ENCODE results near the gene TRIM31.

Gene TRIM31, protein sequence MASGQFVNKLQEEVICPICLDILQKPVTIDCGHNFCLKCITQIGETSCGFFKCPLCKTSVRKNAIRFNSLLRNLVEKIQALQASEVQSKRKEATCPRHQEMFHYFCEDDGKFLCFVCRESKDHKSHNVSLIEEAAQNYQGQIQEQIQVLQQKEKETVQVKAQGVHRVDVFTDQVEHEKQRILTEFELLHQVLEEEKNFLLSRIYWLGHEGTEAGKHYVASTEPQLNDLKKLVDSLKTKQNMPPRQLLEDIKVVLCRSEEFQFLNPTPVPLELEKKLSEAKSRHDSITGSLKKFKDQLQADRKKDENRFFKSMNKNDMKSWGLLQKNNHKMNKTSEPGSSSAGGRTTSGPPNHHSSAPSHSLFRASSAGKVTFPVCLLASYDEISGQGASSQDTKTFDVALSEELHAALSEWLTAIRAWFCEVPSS

DNA sequence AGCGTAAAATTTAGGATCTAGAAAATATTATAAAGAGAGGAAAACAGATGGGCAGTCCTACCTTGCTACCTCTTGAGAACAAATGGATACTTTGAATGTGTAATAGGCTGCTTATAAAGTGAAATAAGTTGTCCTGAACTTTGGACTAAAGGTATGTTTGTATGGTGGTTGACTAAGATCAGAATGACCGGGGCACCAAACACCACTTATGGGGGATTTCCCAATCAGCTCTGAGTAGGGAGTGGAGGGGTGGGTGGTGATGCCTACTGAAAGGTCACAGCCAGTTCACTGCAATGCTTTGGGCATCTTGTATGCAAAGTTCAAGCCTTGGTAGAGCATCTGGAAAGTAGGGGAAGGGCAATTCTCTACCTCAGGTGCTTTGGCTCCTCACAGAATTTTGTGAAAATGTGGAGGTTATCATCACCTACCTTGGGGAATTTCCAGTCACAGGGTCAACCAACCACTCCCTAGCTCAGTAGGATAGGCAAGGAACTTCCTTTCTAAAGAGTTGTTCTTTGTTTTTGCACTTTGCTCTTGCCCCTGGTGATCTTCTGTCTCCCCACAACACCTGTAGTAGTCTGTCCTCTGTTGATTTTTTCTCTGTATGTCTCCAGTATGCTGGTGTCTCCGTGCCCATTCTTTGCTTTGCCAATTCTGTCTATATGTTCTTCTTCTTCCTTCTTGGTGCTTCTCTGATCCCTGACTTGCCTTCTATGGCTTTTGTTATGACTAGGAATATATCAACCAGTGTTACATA is at the start of gene TRIM31:
TRIM31 (minus strand) TSS at position 88 of the 757 bp plus-strand sequence. CDS start 285 bp downstream, outside the sequence.
- no peak within 1 kb of the TSS for H3K27ac Mint-ChIP-seq
- H3K4me3 Mint-ChIP-seq, result no peak within 1 kb of the TSS
- DNase-seq (ENCODE audit: low spot score in 2 of 2) (no peak), ATAC-seq (peak; percentile 90)
- no peaks in the 10 kb centered on the region for H3K9me3 Mint-ChIP-seq
- H3K4me1 Mint-ChIP-seq, result peaks cover 19% of the 10 kb centered on the region
- H3K36me3 Mint-ChIP-seq, result no peaks in the 10 kb centered on the region

DNA sequence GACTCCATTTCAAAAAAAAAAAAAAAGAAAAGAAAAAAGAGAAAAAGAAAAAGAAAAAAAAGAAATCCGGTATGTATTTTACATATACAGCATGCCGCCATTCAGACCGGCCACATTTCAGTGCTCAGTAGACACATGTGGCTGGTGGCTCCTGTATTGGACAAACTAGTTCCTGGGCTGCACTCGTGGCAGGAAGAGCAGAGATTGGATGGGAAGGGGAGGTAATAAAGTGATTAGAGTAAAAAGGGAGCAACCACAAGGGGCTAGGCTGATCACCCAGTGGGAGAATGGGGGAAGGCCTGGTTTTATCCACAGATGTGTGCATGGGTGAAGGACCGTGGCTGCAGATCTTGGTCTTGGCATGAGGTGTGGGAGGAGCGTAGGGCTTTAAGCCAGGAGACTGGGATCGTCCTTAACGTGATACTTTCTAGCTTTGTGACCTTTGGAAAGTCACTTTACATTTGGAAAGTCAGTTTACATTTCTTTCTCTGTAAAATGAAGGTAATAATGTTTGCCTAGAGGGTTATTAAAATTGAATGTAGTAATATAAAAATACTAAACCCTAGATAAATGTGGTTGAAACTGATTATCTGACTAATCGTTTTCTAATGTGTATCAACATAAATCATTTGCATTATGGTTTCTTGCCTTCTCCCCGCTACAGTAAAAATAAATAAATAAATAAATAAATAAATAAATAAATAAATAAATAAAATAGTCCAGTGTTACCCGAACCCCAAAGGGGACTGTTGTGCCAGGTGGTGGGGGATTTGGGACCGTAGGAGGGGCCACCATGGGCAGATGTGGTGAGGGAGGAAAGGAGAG is 49.6 kb upstream of the TRIM31 start:
- peaks cover 23% of the 10 kb centered on the region for H3K4me1 Mint-ChIP-seq
- no peak overlapping the region for H3K4me3 Mint-ChIP-seq
- ATAC-seq (no peak), DNase-seq (ENCODE audit: low spot score in 2 of 2) (peak in 1 of 2 donors; percentile 41)
- H3K36me3 Mint-ChIP-seq, result no peaks in the 10 kb centered on the region
- no peak overlapping the region for H3K27ac Mint-ChIP-seq
- no peaks in the 10 kb centered on the region for H3K9me3 Mint-ChIP-seq

DNA sequence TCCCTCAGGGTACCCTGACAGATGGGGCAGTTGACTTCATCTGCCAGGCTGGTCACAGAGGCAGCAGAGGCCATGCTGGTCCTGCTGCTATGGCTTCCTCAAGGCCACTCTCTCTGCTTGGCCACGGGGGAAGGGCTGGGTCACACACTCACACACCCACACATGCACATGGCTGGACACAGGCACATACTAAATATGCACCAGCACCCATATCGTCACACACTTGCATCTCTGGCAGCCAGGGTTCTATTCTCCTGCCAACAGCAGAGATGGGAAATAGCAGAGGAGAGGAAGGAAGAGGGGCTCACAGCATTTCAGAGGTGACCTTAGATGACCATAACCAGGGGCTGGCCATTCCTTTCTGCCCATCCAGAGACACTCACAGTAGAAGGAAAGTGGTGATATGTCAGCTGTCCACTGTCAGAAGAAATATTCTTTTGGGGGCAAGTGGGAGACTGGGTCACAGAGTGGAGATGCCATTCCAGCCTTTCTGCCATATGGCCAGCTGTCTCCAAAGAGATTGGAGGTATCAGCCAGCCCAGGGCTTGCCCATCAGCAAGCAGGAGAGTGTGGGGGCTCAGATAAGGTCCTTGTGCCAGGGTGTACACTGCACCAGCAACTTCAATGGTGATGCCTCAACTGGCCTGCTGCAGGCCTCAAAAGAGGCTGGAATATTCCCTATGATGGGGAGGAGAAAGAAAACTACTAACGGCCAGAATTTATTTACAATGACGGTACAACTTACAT is 48.1 kb upstream of the TRIM31 start, which contains the start of gene TRIM10:
TRIM10 (minus strand) TSS at position 427 of the 747 bp plus-strand sequence; CDS start at position 74, 353 bp downstream.
- H3K4me3 Mint-ChIP-seq, result no peak within 1 kb of the TSS
- ATAC-seq (no peak), DNase-seq (ENCODE audit: low spot score in 2 of 2) (peak in 1 of 2 donors; percentile 36)
- no peak within 1 kb of the TSS for H3K27ac Mint-ChIP-seq
- peaks cover 23% of the 10 kb centered on the region for H3K4me1 Mint-ChIP-seq
- no peaks in the 10 kb centered on the region for H3K9me3 Mint-ChIP-seq
- H3K36me3 Mint-ChIP-seq, result no peaks in the 10 kb centered on the region

DNA sequence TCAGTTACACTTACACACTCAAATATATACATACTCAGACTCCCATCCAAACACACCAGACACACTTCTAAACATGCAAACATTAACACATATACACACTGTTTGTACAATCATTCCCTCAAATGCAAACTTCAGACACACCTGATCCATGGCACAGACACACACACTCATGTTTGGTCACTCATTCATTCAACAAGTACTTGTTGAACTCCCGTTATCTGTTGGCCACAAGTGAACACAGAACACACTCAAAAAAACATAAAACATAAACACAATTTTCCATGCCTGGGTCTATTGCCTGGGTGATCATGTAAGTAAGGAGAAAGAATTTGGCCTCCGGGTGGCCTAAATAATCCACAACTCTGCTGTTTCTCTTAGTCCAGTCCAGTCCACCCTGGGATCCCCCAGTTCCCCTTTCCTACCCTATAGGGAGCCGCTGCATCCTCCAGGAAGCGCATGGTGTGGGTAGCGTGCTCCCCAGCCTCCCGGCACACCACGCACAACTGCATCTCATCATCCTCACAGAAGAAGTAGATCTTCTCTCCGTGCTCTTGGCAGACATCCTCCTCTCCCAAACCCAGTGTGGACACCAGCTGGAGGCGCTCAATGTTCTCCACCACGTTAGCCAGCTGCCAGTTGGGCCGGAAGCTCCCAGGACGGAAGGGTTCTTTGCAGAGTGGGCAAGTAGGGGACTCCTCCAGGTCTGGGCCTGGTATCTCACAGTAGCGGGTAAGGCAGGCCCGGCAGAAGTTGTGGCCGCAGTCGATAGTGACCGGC is 47.3 kb upstream of the TRIM31 start:
- DNase-seq (ENCODE audit: low spot score in 2 of 2) (peak in 1 of 2 donors; percentile 35), ATAC-seq (no peak)
- Mint-ChIP-seq H3K36me3 (no peaks in the 10 kb centered on the region), H3K27ac (no peak overlapping the region), H3K4me3 (no peak overlapping the region), H3K9me3 (no peaks in the 10 kb centered on the region), H3K4me1 (peaks cover 23% of the 10 kb centered on the region)

DNA sequence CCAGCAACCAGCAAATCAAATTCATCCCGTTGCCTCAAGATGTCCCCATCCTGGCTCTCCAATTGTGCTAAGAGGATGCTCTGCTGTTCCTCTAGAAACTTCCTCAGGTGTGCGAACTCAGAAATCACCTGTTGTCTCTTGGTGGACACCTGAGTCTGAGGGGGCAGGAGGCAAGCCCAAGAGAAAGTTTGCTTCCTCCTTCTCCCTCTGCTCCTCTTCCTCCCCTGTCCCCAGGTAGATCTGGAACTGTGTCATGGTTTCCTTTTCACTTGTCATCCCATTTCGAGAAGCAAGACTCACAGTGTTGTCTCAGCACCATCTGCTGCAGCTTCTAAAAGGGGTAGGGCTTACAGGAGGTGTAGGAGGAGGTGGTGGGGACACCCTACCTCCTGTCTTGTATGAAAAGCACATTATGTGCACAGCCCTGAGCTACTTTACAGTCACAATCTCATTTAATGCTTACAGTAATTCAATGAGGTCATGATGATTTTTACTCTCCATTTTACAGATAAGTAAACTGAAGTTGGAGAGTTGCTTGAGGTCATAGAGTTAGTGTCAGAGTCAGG is 45.7 kb upstream of the TRIM31 start:
- Mint-ChIP-seq H3K4me1 (peaks cover 23% of the 10 kb centered on the region), H3K36me3 (no peaks in the 10 kb centered on the region), H3K9me3 (no peaks in the 10 kb centered on the region), H3K27ac (no peak overlapping the region), H3K4me3 (no peak overlapping the region)
- peak; percentile 87 for ATAC-seq
- DNase-seq (ENCODE audit: low spot score in 2 of 2), result peak in 1 of 2 donors; percentile 48

DNA sequence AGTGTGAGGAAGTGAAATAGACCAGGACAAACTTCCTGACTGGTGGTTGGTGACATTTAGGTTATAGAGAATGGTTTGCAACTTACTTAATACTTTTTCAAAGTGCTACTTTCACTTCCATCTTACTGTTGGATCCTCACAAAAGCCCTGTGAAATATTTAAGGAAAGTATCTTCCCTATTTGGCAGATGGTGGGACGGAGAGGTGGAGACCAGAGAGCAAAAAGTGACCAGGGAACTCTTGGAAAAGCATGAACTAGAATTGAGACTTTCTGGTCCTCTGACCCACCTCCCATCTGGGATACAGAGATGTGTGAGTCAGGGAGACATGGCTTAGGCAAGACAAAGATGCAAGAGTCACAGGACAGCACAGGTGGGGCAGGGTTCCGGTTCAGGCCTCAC is 45.1 kb upstream of the TRIM31 start:
- no peaks in the 10 kb centered on the region for H3K9me3 Mint-ChIP-seq
- no peak for ATAC-seq
- peak in 1 of 2 donors; percentile 3 for DNase-seq (ENCODE audit: low spot score in 2 of 2)
- no peak overlapping the region for H3K27ac Mint-ChIP-seq
- peaks cover 18% of the 10 kb centered on the region for H3K4me1 Mint-ChIP-seq
- no peak overlapping the region for H3K4me3 Mint-ChIP-seq
- no peaks in the 10 kb centered on the region for H3K36me3 Mint-ChIP-seq

DNA sequence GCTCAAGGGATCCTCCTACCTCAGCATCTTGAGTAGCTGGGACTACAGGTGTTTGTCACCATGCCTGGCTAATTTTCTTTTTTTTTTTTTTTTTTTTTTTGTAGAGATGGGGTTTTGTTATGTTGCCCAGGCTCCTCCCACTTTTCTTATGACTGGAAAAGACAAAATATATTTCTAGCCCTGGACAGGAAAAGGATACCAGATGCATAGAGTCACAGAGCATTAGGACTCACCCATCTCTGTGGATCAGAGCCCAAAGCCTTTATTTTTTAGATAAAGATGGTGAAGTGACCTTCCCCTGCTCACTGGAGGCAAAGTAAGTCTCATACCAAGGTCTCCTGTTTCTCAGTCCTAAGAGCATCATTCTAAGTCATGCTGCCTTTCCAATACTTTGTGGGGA is 44.7 kb upstream of the TRIM31 start:
- peaks cover 16% of the 10 kb centered on the region for H3K4me1 Mint-ChIP-seq

DNA sequence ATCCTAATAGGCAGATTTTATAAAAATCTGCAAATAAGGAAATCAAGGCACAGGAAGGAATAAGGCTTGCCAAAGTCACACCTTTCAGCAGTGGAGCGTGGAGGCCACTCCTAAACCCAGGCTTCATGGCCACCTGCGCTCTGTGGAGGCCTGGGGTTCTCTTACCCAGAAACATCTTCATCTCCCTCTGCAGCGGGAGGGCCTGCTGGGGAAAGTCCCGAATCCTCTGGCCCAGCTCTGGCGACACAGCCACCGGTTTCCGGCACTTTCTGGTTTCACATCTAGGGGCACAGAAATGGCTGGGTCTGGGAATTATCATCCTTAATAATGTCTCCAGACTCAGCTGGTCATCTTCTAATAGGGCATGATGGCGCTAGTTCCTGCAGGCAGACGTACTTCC is 43.9 kb upstream of the TRIM31 start:
- no peak overlapping the region for H3K4me3 Mint-ChIP-seq
- no peak overlapping the region for H3K27ac Mint-ChIP-seq
- no peaks in the 10 kb centered on the region for H3K36me3 Mint-ChIP-seq
- peaks cover 11% of the 10 kb centered on the region for H3K4me1 Mint-ChIP-seq
- DNase-seq (ENCODE audit: low spot score in 2 of 2) (peak in 1 of 2 donors; percentile 22), ATAC-seq (no peak)
- H3K9me3 Mint-ChIP-seq, result no peaks in the 10 kb centered on the region

More for the DNA sequence above, 44.7 kb upstream of the TRIM31 start:
- H3K9me3 Mint-ChIP-seq, result no peaks in the 10 kb centered on the region
- no peak overlapping the region for H3K27ac Mint-ChIP-seq
- DNase-seq (ENCODE audit: low spot score in 2 of 2) (no peak), ATAC-seq (no peak)
- H3K4me3 Mint-ChIP-seq, result no peak overlapping the region
- no peaks in the 10 kb centered on the region for H3K36me3 Mint-ChIP-seq

DNA sequence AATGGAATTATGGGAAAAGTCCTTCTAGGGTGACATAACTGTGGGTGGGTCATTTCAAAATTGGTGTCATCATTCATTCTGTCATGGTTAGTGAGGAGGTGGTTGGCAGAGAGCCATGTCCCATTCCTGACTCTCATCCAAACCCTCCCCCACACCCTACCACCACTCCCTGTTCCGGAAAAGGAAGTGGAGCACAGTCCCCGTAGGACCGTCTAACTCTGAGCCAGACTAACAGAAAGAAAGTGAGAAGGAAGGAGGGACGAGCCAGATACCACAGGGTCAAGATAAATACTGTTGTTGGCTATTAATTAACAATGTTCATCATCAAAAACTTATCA is 43.3 kb upstream of the TRIM31 start:
- Mint-ChIP-seq H3K36me3 (no peaks in the 10 kb centered on the region), H3K4me3 (no peak overlapping the region), H3K4me1 (peaks cover 11% of the 10 kb centered on the region), H3K27ac (no peak overlapping the region), H3K9me3 (no peaks in the 10 kb centered on the region)
- DNase-seq (ENCODE audit: low spot score in 2 of 2) (no peak), ATAC-seq (no peak)

DNA sequence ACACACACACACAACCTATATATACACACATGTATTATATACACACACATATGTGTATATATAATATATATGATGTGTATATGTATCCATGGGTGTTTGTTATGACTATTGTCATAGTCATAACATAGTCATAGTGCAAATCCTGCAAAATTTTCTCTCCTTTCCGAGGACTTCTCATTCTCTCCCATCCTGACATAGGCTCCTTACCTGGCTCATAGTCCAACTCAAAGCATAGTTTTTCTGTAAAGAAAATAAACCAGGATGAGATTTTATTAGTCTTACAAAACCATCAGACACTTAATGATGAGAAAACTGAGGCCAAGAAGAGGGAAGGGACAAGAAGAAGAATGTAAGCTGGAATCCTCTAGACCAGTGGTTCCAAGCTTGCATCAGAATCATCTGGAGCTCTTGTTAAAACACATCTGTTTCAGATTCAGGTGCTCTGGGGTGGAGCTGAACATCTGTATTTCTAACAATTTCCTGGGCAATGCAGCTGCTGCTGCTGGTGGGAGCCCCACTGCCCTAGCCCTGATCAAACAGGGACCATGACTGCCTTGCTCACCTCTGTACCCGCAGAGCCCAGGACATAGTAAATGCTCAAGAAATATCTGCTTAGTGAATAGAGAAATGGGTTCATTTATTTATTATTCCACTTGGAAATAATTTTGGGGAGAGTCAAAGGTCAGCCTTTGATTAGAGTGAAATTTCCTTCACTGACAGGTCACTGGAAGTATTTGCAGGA is 42.8 kb upstream of the TRIM31 start:
- DNase-seq (ENCODE audit: low spot score in 2 of 2), result peak in 1 of 2 donors; percentile 15
- H3K27ac Mint-ChIP-seq, result peak overlapping the region; percentile 17
- ATAC-seq, result no peak

DNA sequence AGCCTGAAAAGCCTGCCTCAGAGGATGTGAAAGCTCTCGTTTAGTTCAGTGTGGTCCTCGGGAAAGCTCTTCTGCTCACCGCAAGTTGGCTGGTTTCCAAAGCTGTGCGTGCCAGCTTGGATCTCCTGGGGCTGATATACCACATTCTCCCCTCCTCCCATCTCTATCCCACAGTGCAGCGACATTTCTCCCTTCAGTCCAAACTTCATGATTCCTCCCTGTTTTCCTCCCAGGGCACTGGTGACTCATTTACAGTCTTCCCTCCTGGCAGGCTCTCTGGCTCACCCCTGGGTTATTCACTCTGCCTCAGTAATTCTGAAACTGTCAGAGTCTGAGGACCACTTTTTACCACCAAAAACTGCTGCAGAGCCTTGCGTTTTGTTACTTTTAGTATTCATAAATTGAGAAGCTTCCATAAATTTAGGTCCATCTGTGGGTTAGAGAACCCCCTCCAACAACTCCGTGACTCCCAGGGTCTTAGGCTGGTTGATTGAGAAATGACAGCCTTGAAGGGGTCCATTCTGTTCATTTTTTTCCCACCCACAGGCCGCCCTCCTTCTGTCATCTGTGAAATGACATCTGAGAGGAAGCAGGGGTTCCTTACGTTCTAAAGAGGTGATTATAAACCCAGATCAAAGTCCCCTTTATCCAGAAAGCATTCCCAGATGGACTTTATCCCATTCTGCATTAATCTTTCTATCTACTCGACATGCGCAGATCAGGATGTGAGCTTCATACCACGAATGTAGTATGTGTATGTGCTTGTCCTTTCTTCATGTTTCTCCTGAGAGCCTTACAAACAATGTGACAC is 42.0 kb upstream of the TRIM31 start:
- Mint-ChIP-seq H3K9me3 (no peaks in the 10 kb centered on the region), H3K4me1 (peaks cover 11% of the 10 kb centered on the region), H3K36me3 (no peaks in the 10 kb centered on the region), H3K27ac (peak overlapping the region; percentile 17), H3K4me3 (no peak overlapping the region)
- ATAC-seq (no peak), DNase-seq (ENCODE audit: low spot score in 2 of 2) (peak in 1 of 2 donors; percentile 22)

More for the DNA sequence above, 42.8 kb upstream of the TRIM31 start:
- H3K4me3 Mint-ChIP-seq, result no peak overlapping the region
- H3K36me3 Mint-ChIP-seq, result no peaks in the 10 kb centered on the region
- H3K9me3 Mint-ChIP-seq, result no peaks in the 10 kb centered on the region
- peaks cover 11% of the 10 kb centered on the region for H3K4me1 Mint-ChIP-seq

DNA sequence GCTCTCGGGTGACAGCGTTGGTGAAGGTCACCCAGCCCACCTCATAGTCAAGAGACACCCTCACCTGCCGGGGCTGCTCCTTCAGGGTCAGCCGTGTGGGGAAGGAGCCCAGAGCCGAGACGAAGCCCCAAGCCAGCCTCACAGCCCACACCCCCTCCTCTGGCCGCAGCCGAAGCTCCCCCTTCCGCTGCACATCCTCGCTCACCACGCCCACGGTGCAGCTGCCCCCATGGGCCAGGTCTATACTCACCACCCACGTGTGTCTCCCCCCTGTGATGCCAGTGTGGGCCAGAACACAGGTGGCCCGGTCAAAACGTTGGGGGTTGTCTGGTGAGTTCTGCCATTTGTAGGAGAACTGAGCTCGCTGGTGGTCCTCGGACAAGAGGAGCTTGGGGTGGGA is 41.2 kb upstream of the TRIM31 start:
- Mint-ChIP-seq H3K4me3 (no peak overlapping the region), H3K4me1 (peaks cover 11% of the 10 kb centered on the region), H3K27ac (no peak overlapping the region), H3K36me3 (no peaks in the 10 kb centered on the region), H3K9me3 (no peaks in the 10 kb centered on the region)
- DNase-seq (ENCODE audit: low spot score in 2 of 2), result peak in 1 of 2 donors; percentile 32
- no peak for ATAC-seq

Data from stimulated activated effector memory CD8-positive, alpha-beta T cell treated with anti-CD3 and anti-CD28 coated beads, Interleukin-12 subunit alpha, Interleukin-12 subunit beta, amount 100 ng/mL, for 72 hours (primary cell).